GM21717 (cell line): Measurements from ENCODE around the gene FOXE3.

Source experiments
- ATAC-seq: cut with Tn5 transposase; IDR thresholded peaks from one replicate; pipeline ENCODE4 v1.9.1; 2021; ENCODE audit warnings: mild to moderate bottlenecking, moderate library complexity; ENCODE audit not compliant: unreplicated experiment

Gene FOXE3

GRCh38 chr1:47415728-47416318 lies at the start of gene FOXE3:
Gene FOXE3, plus strand, starts transcription at chr1:47416285. Its CDS starts 31 bp downstream, at chr1:47416316.
- no peak for ATAC-seq

GRCh38 chr1:47367651-47368050 lies 48.4 kb upstream of the FOXE3 start:
- ATAC-seq = no peak

GRCh38 chr1:47371016-47371517 lies 45.0 kb upstream of the FOXE3 start:
- ATAC-seq = no peak

DNA sequence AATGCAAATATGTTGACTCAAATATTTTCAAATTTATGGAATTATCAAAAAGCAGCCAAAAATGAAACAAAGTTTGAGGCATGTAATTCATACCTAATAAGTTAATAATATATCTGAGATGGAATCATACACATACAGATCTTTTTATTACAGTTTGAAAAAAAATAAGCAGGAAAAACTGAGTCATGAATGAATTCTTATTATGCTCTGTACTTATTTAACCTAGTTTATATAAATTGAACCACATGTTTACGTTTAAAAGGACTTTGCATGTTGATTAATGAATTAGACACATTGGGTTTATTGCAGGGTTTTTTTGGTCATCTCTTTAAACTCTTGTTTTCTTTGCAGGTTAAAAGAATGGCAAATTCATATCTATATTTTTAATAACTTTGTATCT lies 41.6 kb upstream of the FOXE3 start:
- ATAC-seq = no peak

DNA sequence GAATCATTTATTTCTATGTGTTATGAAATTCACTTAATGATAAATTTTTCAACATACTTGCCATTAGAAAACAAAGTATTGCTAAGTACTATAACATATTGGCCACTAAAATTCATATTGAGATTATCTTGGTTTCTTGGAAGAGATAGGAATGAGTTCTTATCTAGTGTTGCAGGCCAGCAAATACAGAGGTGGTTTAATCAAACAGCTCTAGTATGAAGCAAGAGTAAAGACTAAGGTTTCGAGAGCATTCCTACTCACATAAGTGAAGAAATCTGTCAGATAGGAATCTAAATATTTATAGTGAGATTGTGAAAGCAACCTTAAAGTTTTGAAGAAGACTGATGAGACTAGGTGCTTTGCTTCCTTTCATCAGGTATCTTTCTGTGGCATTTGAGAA lies 37.9 kb upstream of the FOXE3 start:
- ATAC-seq = no peak

DNA sequence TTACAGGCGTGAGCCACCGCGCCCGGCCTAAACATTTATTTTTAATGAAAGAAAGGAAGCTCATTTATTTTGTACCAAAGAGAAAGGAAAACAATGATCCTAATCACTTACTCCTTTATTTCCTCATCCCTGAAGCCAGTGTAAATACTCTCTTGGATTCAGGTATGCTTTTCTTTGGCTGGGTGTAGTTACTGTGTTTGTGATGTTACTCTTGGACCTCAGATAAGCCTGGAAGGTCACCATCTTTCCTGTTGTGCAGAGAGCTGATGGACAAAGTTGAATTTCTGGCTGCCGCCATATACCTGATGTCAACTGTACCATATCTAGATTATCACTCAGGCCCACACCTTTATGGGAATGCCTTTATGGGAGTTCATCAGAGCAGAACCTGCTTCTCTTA lies 35.4 kb upstream of the FOXE3 start:
- no peak for ATAC-seq

GRCh38 chr1:47382399-47382983 lies 33.6 kb upstream of the FOXE3 start:
- no peak for ATAC-seq

DNA sequence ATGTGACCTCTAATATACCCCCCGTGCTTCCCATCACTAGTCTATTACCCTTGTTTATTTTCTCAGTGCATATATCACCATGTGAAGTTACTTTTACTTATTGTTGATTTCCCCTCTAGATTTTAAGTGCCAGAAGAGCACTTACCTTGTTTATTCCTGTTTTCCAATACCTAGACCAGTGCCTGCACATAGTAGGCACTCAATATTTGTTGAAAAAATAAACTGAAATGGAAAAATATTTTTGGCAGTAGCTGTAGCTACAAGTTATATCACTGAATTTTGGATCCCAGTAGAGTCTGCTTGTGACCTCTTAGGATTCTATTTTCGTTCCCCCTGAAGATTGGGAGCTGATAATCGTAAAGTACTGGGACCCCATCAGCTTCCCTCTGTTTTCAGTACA lies 32.0 kb upstream of the FOXE3 start:
- ATAC-seq = no peak

DNA sequence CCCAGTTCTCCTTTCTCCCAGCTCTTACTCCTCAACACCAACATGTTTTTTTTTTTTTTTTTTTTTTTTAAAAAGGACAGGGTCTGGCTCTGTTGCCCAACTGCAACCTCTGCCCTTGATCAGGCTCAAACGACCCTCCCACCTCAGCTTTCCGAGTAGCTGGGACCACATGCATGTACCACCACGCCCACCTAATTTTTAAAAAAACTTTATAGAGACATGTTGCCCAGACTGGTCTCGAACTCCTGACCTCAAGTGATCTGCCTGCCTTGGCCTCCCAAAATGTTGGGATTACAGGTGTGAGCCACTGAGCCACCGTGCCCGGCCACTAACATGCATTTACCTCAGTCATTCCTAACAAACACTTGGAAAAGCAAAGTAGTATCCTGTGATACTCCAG lies 31.1 kb upstream of the FOXE3 start:
- no peak for ATAC-seq

- no peak for ATAC-seq
Measured at GRCh38 chr1:47386268-47386667, 29.8 kb upstream of the FOXE3 start.

GRCh38 chr1:47388030-47388890 lies 27.8 kb upstream of the FOXE3 start:
- ATAC-seq = no peak

DNA sequence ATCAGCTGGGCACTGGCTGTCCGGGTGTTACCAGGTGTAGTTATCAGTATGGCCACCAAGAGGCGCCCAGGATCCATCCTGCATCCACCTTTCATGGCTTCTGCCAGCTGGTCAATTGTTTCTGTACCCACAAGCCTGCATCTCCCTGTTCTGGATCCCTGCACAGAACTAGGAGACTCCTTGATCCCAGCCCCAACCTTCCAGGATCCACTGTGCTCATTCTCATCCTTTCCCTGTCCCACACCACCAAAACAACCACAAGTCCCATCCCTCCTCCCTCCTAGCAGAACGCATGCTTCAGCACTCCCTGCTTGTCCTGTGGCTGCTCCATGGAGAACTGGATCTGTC lies 27.2 kb upstream of the FOXE3 start:
- ATAC-seq = no peak

- ATAC-seq = no peak
Measured at GRCh38 chr1:47389731-47390130, 26.4 kb upstream of the FOXE3 start.

GRCh38 chr1:47390843-47391242 lies 25.2 kb upstream of the FOXE3 start:
- no peak for ATAC-seq

- no peak for ATAC-seq
Measured at GRCh38 chr1:47393141-47393540, 22.9 kb upstream of the FOXE3 start.

DNA sequence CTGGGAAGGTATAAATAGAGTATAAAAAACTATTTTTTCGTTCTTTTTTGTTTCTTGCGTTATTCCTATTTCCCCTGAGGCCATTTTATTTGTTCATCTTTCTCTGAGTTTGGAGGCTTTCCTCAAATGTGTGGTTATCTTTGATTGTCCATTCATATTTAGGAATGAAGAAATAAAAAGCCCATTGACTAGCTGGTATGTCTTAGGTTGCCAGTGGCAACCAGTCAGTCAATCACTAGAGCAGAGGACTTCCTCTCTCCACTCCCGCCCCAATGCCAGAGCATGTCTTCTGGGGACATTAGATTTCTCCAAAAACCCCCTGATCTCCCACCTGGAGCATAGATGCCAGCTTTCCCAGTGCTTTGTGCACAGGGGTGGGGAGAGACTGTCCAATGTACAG lies 20.7 kb upstream of the FOXE3 start:
- ATAC-seq = no peak

DNA sequence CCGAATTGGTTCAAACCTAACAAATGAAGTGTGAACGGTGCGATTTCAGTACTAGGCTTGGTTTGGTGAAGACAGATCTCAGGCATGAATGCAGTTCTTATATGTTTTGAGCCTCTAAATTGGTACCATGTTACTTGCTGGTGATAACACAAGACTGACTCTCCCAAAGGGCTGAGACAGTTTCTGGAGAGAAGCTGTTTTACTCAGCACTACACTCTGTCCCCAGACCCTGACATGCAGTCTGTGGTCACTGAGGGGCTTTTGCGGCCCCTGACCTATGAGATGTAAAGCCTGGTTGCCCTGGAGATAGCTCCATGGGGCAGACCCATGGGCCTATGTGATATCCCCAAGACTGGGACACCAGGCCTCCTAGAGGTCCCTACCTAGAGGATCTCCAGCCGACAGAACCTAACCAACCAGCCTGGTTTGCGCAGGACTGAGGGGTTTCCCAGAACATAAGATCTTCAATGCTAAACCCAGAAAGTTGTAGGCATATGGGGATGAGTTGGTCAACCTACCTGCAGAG lies 19.4 kb upstream of the FOXE3 start:
- no peak for ATAC-seq

DNA sequence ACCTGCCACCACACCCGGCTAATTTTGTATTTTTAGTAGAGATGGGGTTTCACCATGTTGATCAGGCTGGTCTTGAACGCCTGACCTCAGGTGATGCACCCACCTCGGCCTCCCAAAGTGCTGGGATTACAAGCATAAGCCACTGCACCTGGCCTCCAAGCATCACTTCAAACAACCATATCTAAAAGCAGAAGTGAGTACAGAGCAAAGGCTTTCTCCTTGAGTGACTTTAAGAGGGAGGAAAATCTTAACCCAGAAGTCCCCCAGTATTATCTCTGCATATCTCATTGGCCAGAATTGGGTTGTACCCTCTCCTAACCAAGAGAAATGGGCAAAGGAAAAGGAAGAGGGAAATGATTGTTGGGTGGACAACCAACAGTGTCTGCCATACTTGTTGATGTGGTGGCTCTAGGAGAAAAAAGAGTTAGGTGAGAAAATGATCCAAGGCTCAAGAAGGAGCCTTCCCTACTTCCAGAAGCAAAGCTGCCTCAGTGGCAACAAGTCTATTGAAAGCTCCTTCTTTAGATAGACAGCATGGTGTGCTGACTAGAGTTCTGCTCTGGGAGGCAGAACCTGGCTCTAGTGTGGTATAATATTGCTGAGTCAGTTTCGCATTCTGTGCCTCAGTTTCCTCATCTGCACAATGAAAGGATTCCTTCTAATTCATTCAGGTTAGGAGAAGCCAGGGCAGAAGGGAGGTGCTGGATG lies 16.8 kb upstream of the FOXE3 start:
- ATAC-seq = no peak

DNA sequence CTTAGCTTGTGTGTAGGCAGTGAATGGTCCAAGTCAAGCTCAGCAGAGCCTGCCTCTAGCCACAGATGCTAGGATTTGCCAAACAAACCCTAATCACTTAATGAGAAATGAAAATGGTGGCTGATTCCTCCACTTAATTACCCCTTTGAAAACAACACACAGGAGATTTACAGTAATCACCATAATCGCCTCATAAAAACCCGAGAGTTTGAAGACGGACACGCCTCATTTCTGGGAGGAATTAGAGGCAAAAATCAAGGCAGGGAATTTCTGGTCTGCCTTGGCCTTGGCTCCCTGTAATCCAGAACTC lies 16.3 kb upstream of the FOXE3 start:
- no peak for ATAC-seq

DNA sequence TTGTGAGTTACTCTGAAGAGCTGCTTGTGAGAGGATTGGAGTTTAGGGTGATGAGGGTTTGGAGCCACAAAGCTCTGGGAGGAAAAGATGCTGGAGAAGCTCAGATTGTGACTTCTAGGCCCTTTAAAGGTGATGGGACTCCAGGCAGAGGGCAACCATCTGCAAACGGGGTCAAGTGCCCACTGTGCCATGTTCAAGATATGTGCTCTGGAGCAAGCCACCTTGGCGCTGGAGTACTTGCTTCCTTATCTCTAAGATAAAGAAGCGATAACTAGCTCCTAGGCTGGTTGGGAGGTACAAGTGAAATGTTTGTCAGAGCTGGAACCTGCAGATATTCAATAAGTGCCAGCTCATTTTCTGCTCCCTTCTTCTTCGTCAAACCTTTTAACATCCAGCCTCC lies 14.3 kb upstream of the FOXE3 start:
- no peak for ATAC-seq

DNA sequence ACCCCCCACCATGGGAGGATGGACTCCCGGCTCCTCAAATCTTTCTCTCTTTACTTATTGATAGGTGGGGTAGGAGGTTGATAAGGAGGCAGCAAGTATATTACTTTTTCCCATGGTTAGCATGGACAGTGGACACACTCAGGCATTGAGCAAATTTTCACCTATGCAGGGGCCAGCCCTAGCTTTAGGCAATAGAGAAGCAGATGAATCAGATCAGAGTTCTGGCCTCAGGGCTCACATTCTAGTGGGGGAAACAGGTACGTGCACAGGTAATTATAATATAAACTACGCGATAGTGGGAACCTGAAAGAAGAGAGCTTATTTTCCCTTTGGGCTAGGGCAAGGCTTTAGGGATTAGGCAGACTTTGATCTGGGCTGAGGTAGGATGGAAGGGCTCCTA lies 13.5 kb upstream of the FOXE3 start:
- no peak for ATAC-seq
